ENCODE measurements around the gene MAST4.

DNA sequence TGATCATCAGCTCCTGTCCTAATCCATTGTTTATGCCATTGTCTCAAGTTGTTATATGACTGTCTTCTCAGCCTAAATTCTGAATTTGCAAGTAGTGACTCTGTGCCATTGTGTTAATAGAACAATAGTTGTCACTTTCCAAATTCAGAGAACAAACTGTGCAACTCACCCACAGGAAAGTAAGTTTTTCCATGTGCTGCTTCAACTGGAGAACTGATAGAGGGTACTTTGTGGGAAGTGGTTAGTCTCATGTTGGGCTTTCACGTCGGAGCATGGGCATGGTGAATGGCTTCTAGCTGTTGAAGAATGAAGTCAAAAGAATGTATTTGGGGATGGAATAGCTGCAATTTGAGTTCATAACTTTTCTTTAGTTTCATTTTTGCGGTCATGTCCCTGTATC lies 454.4 kb downstream of the MAST4 start:
- no peak for TF ChIP-seq POLR2A (IDR thresholded peaks at IDR 0.05)
- TF ChIP-seq, protein P1, sequence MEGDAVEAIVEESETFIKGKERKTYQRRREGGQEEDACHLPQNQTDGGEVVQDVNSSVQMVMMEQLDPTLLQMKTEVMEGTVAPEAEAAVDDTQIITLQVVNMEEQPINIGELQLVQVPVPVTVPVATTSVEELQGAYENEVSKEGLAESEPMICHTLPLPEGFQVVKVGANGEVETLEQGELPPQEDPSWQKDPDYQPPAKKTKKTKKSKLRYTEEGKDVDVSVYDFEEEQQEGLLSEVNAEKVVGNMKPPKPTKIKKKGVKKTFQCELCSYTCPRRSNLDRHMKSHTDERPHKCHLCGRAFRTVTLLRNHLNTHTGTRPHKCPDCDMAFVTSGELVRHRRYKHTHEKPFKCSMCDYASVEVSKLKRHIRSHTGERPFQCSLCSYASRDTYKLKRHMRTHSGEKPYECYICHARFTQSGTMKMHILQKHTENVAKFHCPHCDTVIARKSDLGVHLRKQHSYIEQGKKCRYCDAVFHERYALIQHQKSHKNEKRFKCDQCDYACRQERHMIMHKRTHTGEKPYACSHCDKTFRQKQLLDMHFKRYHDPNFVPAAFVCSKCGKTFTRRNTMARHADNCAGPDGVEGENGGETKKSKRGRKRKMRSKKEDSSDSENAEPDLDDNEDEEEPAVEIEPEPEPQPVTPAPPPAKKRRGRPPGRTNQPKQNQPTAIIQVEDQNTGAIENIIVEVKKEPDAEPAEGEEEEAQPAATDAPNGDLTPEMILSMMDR (IDR thresholded peaks at IDR 0.05): no peak
- no peak for TF ChIP-seq POLR2AphosphoS5 (IDR thresholded peaks at IDR 0.05)
